ENCODE measurements around the gene KIF1C. TPM values are rescaled to one million over a fixed set of nuclear protein-coding genes. Genes with fewer than 3 reads are reported as not detected.

Gene KIF1C
- total RNA-seq, 6 experiments from 2014 or later: 59.8 to 112 (median 99.3) TPM

DNA sequence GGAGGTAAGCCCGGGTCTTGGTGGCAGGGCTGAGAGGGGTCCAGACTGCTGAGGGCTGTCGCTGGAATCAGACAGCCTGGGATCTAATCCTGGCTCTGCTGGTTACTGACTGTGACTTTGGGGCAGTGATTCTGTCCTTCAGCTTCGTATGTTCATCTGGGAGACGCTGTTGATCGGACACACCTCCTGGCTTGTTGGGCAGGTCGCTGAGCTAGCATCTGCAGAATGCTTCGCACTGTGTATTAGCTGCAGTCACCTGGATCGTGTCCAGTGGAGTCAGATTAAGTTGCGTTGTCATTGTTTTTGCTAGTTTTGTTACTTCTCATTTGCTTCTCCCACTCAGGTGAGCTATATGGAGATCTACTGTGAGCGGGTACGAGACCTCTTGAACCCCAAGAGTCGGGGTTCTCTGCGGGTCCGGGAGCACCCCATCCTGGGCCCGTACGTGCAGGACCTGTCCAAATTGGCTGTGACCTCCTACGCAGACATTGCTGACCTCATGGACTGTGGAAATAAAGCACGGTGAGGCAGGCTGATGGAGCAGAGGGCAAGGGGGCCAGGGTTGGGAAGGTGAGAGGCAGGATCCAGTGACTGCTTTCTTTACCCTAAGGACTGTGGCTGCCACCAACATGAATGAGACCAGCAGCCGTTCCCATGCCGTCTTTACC, 4.5 kb downstream of the KIF1C start:
- H3K36me3 ChIP-seq: peaks cover 7 to 66% (median 38%) of the 10 kb centered on the region in 4 donors
- intact Hi-C loops (cut with DNase I): no loop called here
- H3K9me3 ChIP-seq: no peaks in the 10 kb centered on the region
- WGBS (ENCODE audit: insufficient coverage, low coverage, low lambda C conversion rate, missing lambda C conversion rate): 90% methylated on average over 11 of the region's 20 CpGs
- peaks cover 0 to 14% (median 6%) of the 10 kb centered on the region in 4 donors for H3K4me1 ChIP-seq
- H3K27me3 ChIP-seq: no peaks in the 10 kb centered on the region
- TF ChIP-seq, protein P1, sequence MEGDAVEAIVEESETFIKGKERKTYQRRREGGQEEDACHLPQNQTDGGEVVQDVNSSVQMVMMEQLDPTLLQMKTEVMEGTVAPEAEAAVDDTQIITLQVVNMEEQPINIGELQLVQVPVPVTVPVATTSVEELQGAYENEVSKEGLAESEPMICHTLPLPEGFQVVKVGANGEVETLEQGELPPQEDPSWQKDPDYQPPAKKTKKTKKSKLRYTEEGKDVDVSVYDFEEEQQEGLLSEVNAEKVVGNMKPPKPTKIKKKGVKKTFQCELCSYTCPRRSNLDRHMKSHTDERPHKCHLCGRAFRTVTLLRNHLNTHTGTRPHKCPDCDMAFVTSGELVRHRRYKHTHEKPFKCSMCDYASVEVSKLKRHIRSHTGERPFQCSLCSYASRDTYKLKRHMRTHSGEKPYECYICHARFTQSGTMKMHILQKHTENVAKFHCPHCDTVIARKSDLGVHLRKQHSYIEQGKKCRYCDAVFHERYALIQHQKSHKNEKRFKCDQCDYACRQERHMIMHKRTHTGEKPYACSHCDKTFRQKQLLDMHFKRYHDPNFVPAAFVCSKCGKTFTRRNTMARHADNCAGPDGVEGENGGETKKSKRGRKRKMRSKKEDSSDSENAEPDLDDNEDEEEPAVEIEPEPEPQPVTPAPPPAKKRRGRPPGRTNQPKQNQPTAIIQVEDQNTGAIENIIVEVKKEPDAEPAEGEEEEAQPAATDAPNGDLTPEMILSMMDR (IDR thresholded peaks at IDR 0.05): no peak
- DNase-seq (no peak), ATAC-seq (no peak)
- no peak overlapping the region for H3K27ac ChIP-seq
- no peak overlapping the region for H3K4me3 ChIP-seq

DNA sequence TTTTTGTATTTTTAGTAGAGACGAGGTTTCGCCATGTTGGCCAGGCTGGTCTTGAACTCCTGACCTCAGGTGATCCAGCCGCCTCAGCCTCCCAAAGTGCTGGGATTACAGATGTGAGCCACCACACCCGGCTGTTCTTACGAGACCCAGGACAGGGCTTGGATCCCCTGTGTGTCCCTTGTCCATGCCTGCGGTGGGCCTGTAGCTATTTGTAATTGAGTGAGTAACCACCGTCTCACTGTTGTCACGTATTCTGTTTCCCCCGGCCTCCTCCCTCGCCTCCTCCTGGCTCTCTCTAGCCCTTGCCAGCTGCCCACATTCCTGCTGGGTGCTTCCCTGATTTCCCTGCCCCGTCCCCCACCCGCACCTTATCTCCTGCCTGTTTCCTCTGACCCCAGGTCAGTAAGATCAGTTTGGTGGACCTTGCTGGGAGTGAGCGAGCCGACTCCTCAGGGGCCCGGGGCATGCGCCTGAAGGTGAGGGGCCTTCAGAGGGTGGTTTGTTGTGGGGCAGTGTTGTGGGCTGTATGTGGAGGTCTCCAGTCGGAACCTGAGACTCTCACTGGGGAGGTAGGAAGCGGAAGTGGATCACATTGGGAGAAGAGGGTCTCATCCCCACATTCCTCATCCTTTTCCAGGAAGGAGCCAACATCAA, 5.6 kb downstream of the KIF1C start:
- H3K4me1 ChIP-seq: peaks cover 0 to 14% (median 6%) of the 10 kb centered on the region in 4 donors
- no peak overlapping the region for H3K27ac ChIP-seq
- H3K36me3 ChIP-seq: peaks cover 7 to 77% (median 46%) of the 10 kb centered on the region in 4 donors
- ATAC-seq (no peak), DNase-seq (peak in 1 of 3 donors; percentile 38)
- no peaks in the 10 kb centered on the region for H3K9me3 ChIP-seq
- no peak for TF ChIP-seq POLR2A (IDR thresholded peaks at IDR 0.05)
- TF ChIP-seq, protein P1 (IDR thresholded peaks at IDR 0.05): no peak
- H3K27me3 ChIP-seq: no peaks in the 10 kb centered on the region
- H3K4me3 ChIP-seq: no peak overlapping the region
- intact Hi-C loops (cut with DNase I): no loop called here
- WGBS (ENCODE audit: insufficient coverage, low coverage, low lambda C conversion rate, missing lambda C conversion rate): 89% methylated on average over 10 of the region's 18 CpGs

DNA sequence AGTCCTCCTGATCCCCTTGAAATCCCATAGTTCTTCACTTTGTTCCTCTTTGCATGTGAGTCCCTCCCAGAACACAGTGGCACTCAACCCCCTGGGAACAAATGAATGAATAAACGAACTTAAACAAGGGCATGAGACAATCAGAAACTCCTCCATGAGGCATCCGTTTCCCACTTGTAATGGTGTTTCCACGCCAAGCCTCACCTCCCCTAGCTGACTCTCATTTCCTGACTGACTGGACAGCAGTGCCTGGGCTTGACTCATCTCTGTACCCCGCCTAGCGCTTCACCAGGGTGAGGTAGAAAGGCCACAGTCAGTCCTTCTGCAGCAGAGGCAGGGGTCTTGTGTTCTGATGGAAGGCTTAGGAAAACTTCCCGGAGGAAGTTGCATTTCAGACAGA, 14.2 kb downstream of the KIF1C start:
- ATAC-seq (no peak), DNase-seq (no peak)
- H3K27ac ChIP-seq: no peak overlapping the region
- H3K36me3 ChIP-seq: peaks cover 0 to 69% (median 38%) of the 10 kb centered on the region in 4 donors
- intact Hi-C loops (cut with DNase I): no loop called here
- no peaks in the 10 kb centered on the region for H3K4me1 ChIP-seq
- TF ChIP-seq, protein P1 (IDR thresholded peaks at IDR 0.05): no peak
- TF ChIP-seq POLR2A (IDR thresholded peaks at IDR 0.05): no peak
- H3K27me3 ChIP-seq: no peaks in the 10 kb centered on the region
- no peaks in the 10 kb centered on the region for H3K9me3 ChIP-seq
- WGBS (ENCODE audit: insufficient coverage, low coverage, low lambda C conversion rate, missing lambda C conversion rate): 71% methylated on average over 3 of the region's 6 CpGs
- H3K4me3 ChIP-seq: no peak overlapping the region

- Histone ChIP-seq H3K4me3 (no peak overlapping the region), H3K36me3 (peaks cover 0 to 74% (median 35%) of the 10 kb centered on the region in 4 donors), H3K4me1 (no peaks in the 10 kb centered on the region), H3K27ac (no peak overlapping the region), H3K9me3 (no peaks in the 10 kb centered on the region), H3K27me3 (no peaks in the 10 kb centered on the region)
- 78% methylated on average over 1 of the region's 4 CpGs for WGBS (ENCODE audit: insufficient coverage, low coverage, low lambda C conversion rate, missing lambda C conversion rate)
- TF ChIP-seq POLR2A (IDR thresholded peaks at IDR 0.05): no peak
- TF ChIP-seq, protein P1 (IDR thresholded peaks at IDR 0.05): no peak
- DNase-seq (no peak), ATAC-seq (no peak)
- intact Hi-C loops (cut with DNase I): no loop called here
Measured at GRCh38 chr17:5014357-5014756, 16.6 kb downstream of the KIF1C start.

All from right lobe of liver (tissue), 6 donors.